Smooth muscle cell (in vitro differentiated cells): Measurements from ENCODE around the gene LAMA3. TPM values are rescaled to one million over a fixed set of nuclear protein-coding genes. Genes with fewer than 3 reads are reported as not detected.
A peak's percentile ranks its signal among the peaks of the same experiment; 100 is the strongest.

Experiments
- DNase-seq: peaks from one replicate; lab custom pipeline; 2025; ENCODE audit not compliant: unreplicated experiment; lab: John Stamatoyannopoulos, UW
- H2AFZ ChIP-seq: fragments of 200-600 bp; sonication (generic); 2 replicates; pipeline ENCODE4 v1.6.0; 2016; ENCODE audit warnings: antibody characterized with exemption, low read depth, mild to moderate bottlenecking
- H3F3A ChIP-seq: fragments of 200-600 bp; sonication (generic); 2 replicates; pipeline ENCODE4 v1.6.0; 2017; ENCODE audit warnings: antibody characterized with exemption, low read depth
- H3K27ac ChIP-seq: fragments of 200-600 bp; sonication (generic); 2 replicates; pipeline ENCODE4 v1.5.1; 2016; ENCODE audit warnings: low read depth, mild to moderate bottlenecking
- H3K27me3 ChIP-seq: fragments of 200-600 bp; sonication (generic); 2 replicates; pipeline ENCODE4 v1.6.1; 2016; ENCODE audit warnings: low read depth, mild to moderate bottlenecking
- H3K36me3 ChIP-seq: fragments of 200-600 bp; sonication (generic); 2 replicates; pipeline ENCODE4 v1.5.1; 2016; ENCODE audit warnings: low read depth
- H3K4me1 ChIP-seq: fragments of 200-600 bp; sonication (generic); 2 replicates; pipeline ENCODE4 v1.5.1; 2016; ENCODE audit warnings: low read depth
- H3K4me2 ChIP-seq: fragments of 200-600 bp; sonication (generic); 2 replicates; pipeline ENCODE4 v1.6.0; 2016; ENCODE audit warnings: mild to moderate bottlenecking
- H3K4me3 ChIP-seq: fragments of 200-600 bp; sonication (generic); 2 replicates; pipeline ENCODE4 v1.5.1; 2016; ENCODE audit warnings: mild to moderate bottlenecking
- H3K79me2 ChIP-seq: fragments of 200-600 bp; sonication (generic); 2 replicates; pipeline ENCODE4 v1.6.0; 2016; ENCODE audit warnings: low read depth, mild to moderate bottlenecking
- H3K9ac ChIP-seq: fragments of 200-600 bp; sonication (generic); 2 replicates; pipeline ENCODE4 v1.6.0; 2016; ENCODE audit warnings: low read depth
- H3K9me3 ChIP-seq: fragments of 200-600 bp; sonication (generic); replicated peaks from 2 replicates; pipeline ENCODE4 v1.5.1; 2016; ENCODE audit warnings: low read depth
- H4K20me1 ChIP-seq: fragments of 200-600 bp; sonication (generic); 2 replicates; pipeline ENCODE4 v1.6.0; 2016; ENCODE audit warnings: low read depth
- WGBS: methylation state at CpG from one replicate; pipeline ENCODE4 v1.1.7; 2016; ENCODE audit warnings: low lambda C conversion rate; 5-methylcytosine and 5-hydroxymethylcytosine counted together
- polyA plus RNA-seq: library from polyadenylated mRNA; unstranded; fragments of >200 nt; fragmentation: Nextera tagmentation; extraction: Ambion mirVana; gene quantifications from 2 replicates; pipeline ENCODE4 v1.2.1, GENCODE V29; 2016
- total RNA-seq: library from RNA; depleted of rRNA; stranded (reverse); fragments of >200 nt; gene quantifications from 2 replicates; pipeline ENCODE4 v1.2.3, GENCODE V29; 2014
- TF ChIP-seq, protein P1 (sequence below): fragments of 200-600 bp; sonication (generic); IDR thresholded peaks from 2 replicates; pipeline ENCODE4 v1.5.1; 2017; ENCODE audit warnings: borderline replicate concordance, mild to moderate bottlenecking, antibody characterized with exemption; ENCODE audit not compliant: insufficient read depth, poor library complexity, severe bottlenecking

Gene LAMA3
- total and polyA plus RNA-seq, 2 experiments from 2014 or later = 7.8 to 23.1 TPM

DNA sequence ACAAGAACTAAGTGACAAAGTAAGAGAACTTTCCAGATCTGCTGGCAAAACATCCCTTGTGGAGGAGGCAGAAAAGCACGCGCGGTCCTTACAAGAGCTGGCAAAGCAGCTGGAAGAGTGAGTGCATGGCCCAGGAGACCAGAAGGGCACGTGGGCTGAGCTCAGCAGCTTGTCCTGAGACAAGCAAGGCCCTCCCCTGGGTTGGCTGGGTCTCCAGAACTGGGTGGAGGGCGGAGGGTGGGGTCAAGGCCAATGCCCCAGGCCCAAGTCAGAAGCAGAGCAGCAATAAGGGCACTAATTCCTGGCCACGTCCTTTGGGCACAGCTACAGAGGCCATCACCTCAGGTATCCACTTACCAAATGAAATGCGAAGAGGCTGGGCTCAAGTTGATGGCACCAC, 214.7 kb downstream of the LAMA3 start:
- no peaks in the 10 kb centered on the region for H4K20me1 ChIP-seq
- H3K4me1 ChIP-seq = no peaks in the 10 kb centered on the region
- no peak for DNase-seq
- no peak overlapping the region for H3K4me3 ChIP-seq
- H3K36me3 ChIP-seq = no peaks in the 10 kb centered on the region
- H3K4me2 ChIP-seq = no peak overlapping the region
- H3K27me3 ChIP-seq = peaks cover 10% of the 10 kb centered on the region
- H3K9me3 ChIP-seq = no peaks in the 10 kb centered on the region
- no peaks in the 10 kb centered on the region for H3F3A ChIP-seq
- no peak overlapping the region for H3K27ac ChIP-seq
- H2AFZ ChIP-seq = no peak overlapping the region
- TF ChIP-seq, protein P1, sequence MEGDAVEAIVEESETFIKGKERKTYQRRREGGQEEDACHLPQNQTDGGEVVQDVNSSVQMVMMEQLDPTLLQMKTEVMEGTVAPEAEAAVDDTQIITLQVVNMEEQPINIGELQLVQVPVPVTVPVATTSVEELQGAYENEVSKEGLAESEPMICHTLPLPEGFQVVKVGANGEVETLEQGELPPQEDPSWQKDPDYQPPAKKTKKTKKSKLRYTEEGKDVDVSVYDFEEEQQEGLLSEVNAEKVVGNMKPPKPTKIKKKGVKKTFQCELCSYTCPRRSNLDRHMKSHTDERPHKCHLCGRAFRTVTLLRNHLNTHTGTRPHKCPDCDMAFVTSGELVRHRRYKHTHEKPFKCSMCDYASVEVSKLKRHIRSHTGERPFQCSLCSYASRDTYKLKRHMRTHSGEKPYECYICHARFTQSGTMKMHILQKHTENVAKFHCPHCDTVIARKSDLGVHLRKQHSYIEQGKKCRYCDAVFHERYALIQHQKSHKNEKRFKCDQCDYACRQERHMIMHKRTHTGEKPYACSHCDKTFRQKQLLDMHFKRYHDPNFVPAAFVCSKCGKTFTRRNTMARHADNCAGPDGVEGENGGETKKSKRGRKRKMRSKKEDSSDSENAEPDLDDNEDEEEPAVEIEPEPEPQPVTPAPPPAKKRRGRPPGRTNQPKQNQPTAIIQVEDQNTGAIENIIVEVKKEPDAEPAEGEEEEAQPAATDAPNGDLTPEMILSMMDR = no peak
- 88% methylated on average over 7 of the region's 7 CpGs for WGBS
- no peaks in the 10 kb centered on the region for H3K79me2 ChIP-seq
- H3K9ac ChIP-seq = no peak overlapping the region

GRCh38 chr18:23906658-23907057, 217.4 kb downstream of the LAMA3 start:
- H3K36me3 ChIP-seq = no peaks in the 10 kb centered on the region

GRCh38 chr18:23908827-23909226, 219.6 kb downstream of the LAMA3 start:
- TF ChIP-seq, protein P1 = no peak
- no peak for DNase-seq
- Histone ChIP-seq H3K27me3 (no peaks in the 10 kb centered on the region), H3F3A (no peaks in the 10 kb centered on the region), H2AFZ (no peak overlapping the region), H3K4me2 (no peak overlapping the region), H3K4me1 (no peaks in the 10 kb centered on the region), H3K27ac (no peak overlapping the region), H3K4me3 (no peak overlapping the region), H3K9me3 (no peaks in the 10 kb centered on the region), H3K79me2 (no peaks in the 10 kb centered on the region), H3K36me3 (no peaks in the 10 kb centered on the region), H3K9ac (no peak overlapping the region), H4K20me1 (no peaks in the 10 kb centered on the region)
- 92% methylated on average over 3 of the region's 3 CpGs for WGBS

More at GRCh38 chr18:23906658-23907057, 217.4 kb downstream of the LAMA3 start:
- no peaks in the 10 kb centered on the region for H4K20me1 ChIP-seq
- no peaks in the 10 kb centered on the region for H3K27me3 ChIP-seq
- H3K4me2 ChIP-seq = no peak overlapping the region
- H3K4me3 ChIP-seq = no peak overlapping the region
- WGBS = 72% methylated on average over 2 of the region's 2 CpGs
- no peaks in the 10 kb centered on the region for H3K4me1 ChIP-seq
- H3K9ac ChIP-seq = no peak overlapping the region
- H3K79me2 ChIP-seq = no peaks in the 10 kb centered on the region
- TF ChIP-seq, protein P1 = no peak
- no peak for DNase-seq
- no peaks in the 10 kb centered on the region for H3K9me3 ChIP-seq
- H3K27ac ChIP-seq = no peak overlapping the region
- H3F3A ChIP-seq = no peaks in the 10 kb centered on the region
- peak overlapping the region; percentile 30 for H2AFZ ChIP-seq

DNA sequence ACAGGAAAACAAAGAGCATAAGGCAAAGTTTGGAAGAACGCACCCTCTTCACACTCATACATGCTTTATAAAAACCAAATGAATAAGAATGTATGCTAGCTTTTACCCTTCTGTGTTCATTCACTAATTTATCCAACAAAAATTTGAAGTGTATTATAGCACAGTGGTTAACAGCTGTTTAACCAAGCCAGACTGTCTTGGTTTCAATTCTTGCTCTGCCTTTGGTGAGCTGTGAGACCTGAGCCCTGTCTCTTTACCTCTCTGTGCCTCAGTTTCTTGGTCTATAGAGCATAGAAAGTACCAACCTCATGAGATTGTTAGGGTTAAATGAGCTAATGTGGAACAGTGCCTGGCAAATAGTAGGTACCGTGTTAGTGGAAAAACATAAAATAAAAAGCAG, 220.8 kb downstream of the LAMA3 start:
- no peak overlapping the region for H3K4me3 ChIP-seq
- TF ChIP-seq, protein P1 = no peak
- H3K4me2 ChIP-seq = no peak overlapping the region
- WGBS = 75% methylated on average over 2 of the region's 2 CpGs
- H3K9me3 ChIP-seq = no peaks in the 10 kb centered on the region
- H2AFZ ChIP-seq = no peak overlapping the region
- H3K79me2 ChIP-seq = no peaks in the 10 kb centered on the region
- H3K9ac ChIP-seq = no peak overlapping the region
- DNase-seq = no peak
- H3F3A ChIP-seq = no peaks in the 10 kb centered on the region
- H4K20me1 ChIP-seq = no peaks in the 10 kb centered on the region
- no peaks in the 10 kb centered on the region for H3K36me3 ChIP-seq
- no peak overlapping the region for H3K27ac ChIP-seq
- no peaks in the 10 kb centered on the region for H3K4me1 ChIP-seq
- no peaks in the 10 kb centered on the region for H3K27me3 ChIP-seq
